GM23248 (cell line): ENCODE results near the gene APOBEC3A. TPM values are rescaled to one million over a fixed set of nuclear protein-coding genes. Genes with fewer than 3 reads are reported as not detected.

Experiments used
- DNase-seq: peaks from one replicate; pipeline ENCODE4 v3.0.0-alpha.2; 2015
- H2AFZ ChIP-seq: fragments of 200-600 bp; sonication (generic); 2 replicates; pipeline ENCODE4 v1.6.1; 2016; ENCODE audit warnings: antibody characterized with exemption
- H3F3A ChIP-seq: fragments of 200-600 bp; sonication (generic); 2 replicates; pipeline ENCODE4 v1.6.1; 2016; ENCODE audit warnings: mild to moderate bottlenecking, antibody characterized with exemption, mixed run types; ENCODE audit not compliant: insufficient read depth
- H3K27ac ChIP-seq: fragments of 200-600 bp; sonication (generic); 2 replicates; pipeline ENCODE4 v1.5.1; 2016; ENCODE audit warnings: mild to moderate bottlenecking
- H3K27me3 ChIP-seq: fragments of 200-600 bp; sonication (generic); replicated peaks from 2 replicates; pipeline ENCODE4 v1.6.1; 2016; ENCODE audit warnings: mild to moderate bottlenecking; ENCODE audit not compliant: insufficient read depth
- H3K36me3 ChIP-seq: fragments of 200-600 bp; sonication (generic); 2 replicates; pipeline ENCODE4 v1.6.1; 2016; ENCODE audit warnings: low read depth, mild to moderate bottlenecking
- H3K4me1 ChIP-seq: fragments of 200-600 bp; sonication (generic); 2 replicates; pipeline ENCODE4 v1.6.1; 2016; ENCODE audit warnings: mild to moderate bottlenecking; ENCODE audit not compliant: insufficient read depth
- H3K4me2 ChIP-seq: fragments of 200-600 bp; sonication (generic); one replicate; pipeline ENCODE4 v1.6.1; 2016; ENCODE audit warnings: mild to moderate bottlenecking; ENCODE audit not compliant: unreplicated experiment
- H3K4me3 ChIP-seq: fragments of 200-600 bp; sonication (generic); 2 replicates; pipeline ENCODE4 v1.5.1; 2016; ENCODE audit warnings: mild to moderate bottlenecking
- H3K79me2 ChIP-seq: fragments of 200-600 bp; sonication (generic); 2 replicates; pipeline ENCODE4 v1.6.1; 2016; ENCODE audit warnings: mild to moderate bottlenecking; ENCODE audit not compliant: insufficient read depth
- H3K9ac ChIP-seq: fragments of 200-600 bp; sonication (generic); 2 replicates; pipeline ENCODE4 v1.6.1; 2016; ENCODE audit warnings: mild to moderate bottlenecking
- H3K9me2 ChIP-seq: fragments of 200-600 bp; sonication (generic); 2 replicates; pipeline ENCODE4 v1.6.1; 2016; ENCODE audit warnings: mixed run types, mild to moderate bottlenecking, moderate library complexity; ENCODE audit not compliant: insufficient read depth
- H3K9me3 ChIP-seq: fragments of 200-600 bp; sonication (generic); one replicate; pipeline ENCODE4 v1.6.1; 2017; ENCODE audit warnings: low read depth
- H4K20me1 ChIP-seq: fragments of 200-600 bp; sonication (generic); 2 replicates; pipeline ENCODE4 v1.6.0; 2016; ENCODE audit not compliant: insufficient read depth
- EZH2 ChIP-seq: fragments of 200-600 bp; sonication (generic); IDR thresholded peaks from 2 replicates; pipeline ENCODE4 v1.6.1; 2018; ENCODE audit warnings: antibody characterized with exemption, mild to moderate bottlenecking; ENCODE audit not compliant: insufficient read depth, poor library complexity, severe bottlenecking
- EZH2phosphoT487 ChIP-seq: fragments of 200-600 bp; sonication (generic); IDR thresholded peaks from 2 replicates; pipeline ENCODE4 v1.6.1; 2018; ENCODE audit warnings: antibody characterized with exemption, moderate library complexity, mild to moderate bottlenecking, low read depth; ENCODE audit not compliant: insufficient read depth
- WGBS, 2 experiments: methylation state at CpG; one replicate each; pipeline ENCODE4 v1.1.6; 2015 to 2017; ENCODE audit warnings: low lambda C conversion rate in 2 of 2, low coverage in 1 of 2; ENCODE audit errors: missing lambda C conversion rate in 2 of 2; 5-methylcytosine and 5-hydroxymethylcytosine counted together
- in situ Hi-C: fragments of 300-500 bp; cut with MboI; formaldehyde crosslinking; loops from 2 replicates; pipeline ENCODE4 v1.15.0; 2020
- polyA plus RNA-seq: library from polyadenylated mRNA; unstranded; fragments of >200 nt; fragmentation: Nextera tagmentation; extraction: Ambion mirVana; gene quantifications from 2 replicates; pipeline ENCODE4 v1.2.1, GENCODE V29; 2016
- total RNA-seq: library from RNA; depleted of rRNA; stranded (reverse); fragments of >200 nt; shearing (Covaris generic); gene quantifications from 2 replicates; pipeline ENCODE4 v1.2.3, GENCODE V29; 2014

APOBEC3A gene
- total and polyA plus RNA-seq, 2 experiments from 2014 or later, result not detected

GRCh38 chr22:38970551-38970950 is 13.1 kb downstream of the APOBEC3A start:
- Histone ChIP-seq H3K9me2 (no peaks in the 10 kb centered on the region), H3F3A (no peaks in the 10 kb centered on the region), H3K36me3 (no peaks in the 10 kb centered on the region), H3K4me2 (no peak overlapping the region), H3K27me3 (peaks cover 26% of the 10 kb centered on the region; the same call in 1 of the 2 replicates), H3K4me1 (no peaks in the 10 kb centered on the region), H2AFZ (no peak overlapping the region), H3K9ac (no peak overlapping the region), H3K9me3 (no peaks in the 10 kb centered on the region), H3K4me3 (no peak overlapping the region), H3K27ac (no peak overlapping the region), H3K79me2 (no peaks in the 10 kb centered on the region), H4K20me1 (no peaks in the 10 kb centered on the region)
- no peak for DNase-seq
- TF ChIP-seq EZH2phosphoT487 (no peak), EZH2 (no peak)
- WGBS, 2 experiments, result 42 to 44% methylated on average over 7 to 8 of the region's 8 CpGs
- in situ Hi-C loops, result no loop called here

GRCh38 chr22:38971202-38971601 is 13.8 kb downstream of the APOBEC3A start:
- H3F3A ChIP-seq, result no peaks in the 10 kb centered on the region
- H3K4me3 ChIP-seq, result no peak overlapping the region
- H3K27me3 ChIP-seq, result peaks cover 24% of the 10 kb centered on the region; the same call in 1 of the 2 replicates
- no peak overlapping the region for H3K9ac ChIP-seq
- no peaks in the 10 kb centered on the region for H3K79me2 ChIP-seq
- no peak overlapping the region for H3K27ac ChIP-seq
- no peaks in the 10 kb centered on the region for H3K9me2 ChIP-seq
- no peaks in the 10 kb centered on the region for H3K4me1 ChIP-seq
- DNase-seq, result no peak
- in situ Hi-C loops, result no loop called here
- no peak overlapping the region for H2AFZ ChIP-seq
- 48 to 55% methylated on average over 5 of the region's 5 CpGs for WGBS, 2 experiments
- TF ChIP-seq EZH2 (no peak), EZH2phosphoT487 (no peak)
- no peaks in the 10 kb centered on the region for H3K9me3 ChIP-seq
- no peaks in the 10 kb centered on the region for H4K20me1 ChIP-seq
- H3K36me3 ChIP-seq, result no peaks in the 10 kb centered on the region
- H3K4me2 ChIP-seq, result no peak overlapping the region

GRCh38 chr22:38971791-38972190 is 14.4 kb downstream of the APOBEC3A start:
- Histone ChIP-seq H3K9me2 (no peaks in the 10 kb centered on the region), H3K36me3 (no peaks in the 10 kb centered on the region), H3K79me2 (no peaks in the 10 kb centered on the region), H3F3A (no peaks in the 10 kb centered on the region), H3K9me3 (no peaks in the 10 kb centered on the region), H3K27me3 (peaks cover 24% of the 10 kb centered on the region; the same call in 1 of the 2 replicates), H4K20me1 (no peaks in the 10 kb centered on the region), H3K9ac (no peak overlapping the region), H3K4me1 (no peaks in the 10 kb centered on the region), H3K4me3 (no peak overlapping the region), H2AFZ (no peak overlapping the region), H3K4me2 (no peak overlapping the region), H3K27ac (no peak overlapping the region)
- TF ChIP-seq EZH2phosphoT487 (no peak), EZH2 (no peak)
- 63 to 67% methylated on average over 3 of the region's 3 CpGs for WGBS, 2 experiments
- DNase-seq, result no peak
- in situ Hi-C loops, result no loop called here

- Histone ChIP-seq H3K79me2 (no peaks in the 10 kb centered on the region), H3K4me2 (no peak overlapping the region), H3K36me3 (no peaks in the 10 kb centered on the region), H3K4me3 (no peak overlapping the region), H3K9me2 (no peaks in the 10 kb centered on the region), H4K20me1 (no peaks in the 10 kb centered on the region), H2AFZ (no peak overlapping the region), H3K9me3 (no peaks in the 10 kb centered on the region), H3F3A (no peaks in the 10 kb centered on the region), H3K9ac (no peak overlapping the region), H3K27me3 (peaks cover 24% of the 10 kb centered on the region; the same call in 1 of the 2 replicates), H3K27ac (no peak overlapping the region), H3K4me1 (no peaks in the 10 kb centered on the region)
- in situ Hi-C loops, result no loop called here
- TF ChIP-seq EZH2phosphoT487 (no peak), EZH2 (no peak)
- DNase-seq, result no peak
- 38 to 48% methylated on average over 5 of the region's 5 CpGs for WGBS, 2 experiments
Observed at GRCh38 chr22:38972558-38972957, 15.1 kb downstream of the APOBEC3A start.
